GM06990 (cell line): ENCODE measurements around the gene ADGRD1.
"Not testable (repeated sequence)": the region's sequence is repeated elsewhere in the genome, so short reads cannot be mapped to it uniquely, and the experiment has no call there.

Experiments
- DNase-seq: peaks from one replicate; pipeline ENCODE4 v3.0.0-alpha.2; 2011; ENCODE audit not compliant: insufficient read length; ENCODE audit errors: extremely low read depth
- H3K27me3 ChIP-seq: replicated peaks from 2 replicates; pipeline ENCODE4 v1.6.0; 2011; ENCODE audit warnings: low read length; ENCODE audit not compliant: control insufficient read depth, insufficient read depth
- H3K36me3 ChIP-seq: 2 replicates; pipeline ENCODE4 v1.5.1; 2011; ENCODE audit warnings: low read length; ENCODE audit not compliant: control insufficient read depth, insufficient read depth
- H3K4me3 ChIP-seq: replicated peaks from 2 replicates; pipeline ENCODE4 v1.5.1; 2011; ENCODE audit warnings: low read depth, mild to moderate bottlenecking, control low read depth, low read length
- CTCF ChIP-seq: IDR thresholded peaks from 2 replicates; pipeline ENCODE4 v1.5.1; 2011; ENCODE audit warnings: low read length, control low read depth, mild to moderate bottlenecking, inconsistent platforms; ENCODE audit not compliant: insufficient read depth, poor library complexity, severe bottlenecking

ADGRD1 gene

GRCh38 chr12:130953771-130954543 lies at the start of gene ADGRD1:
ADGRD1 (plus strand) TSS chr12:130953907; CDS start chr12:130954466, 559 bp downstream.
- DNase-seq, result no peak
- Histone ChIP-seq H3K27me3 (no peaks in the 10 kb centered on the region; the same call in 1 of the 2 replicates), H3K4me3 (no peak within 1 kb of the TSS), H3K36me3 (no peaks in the 10 kb centered on the region)
- no peak for TF ChIP-seq CTCF

DNA sequence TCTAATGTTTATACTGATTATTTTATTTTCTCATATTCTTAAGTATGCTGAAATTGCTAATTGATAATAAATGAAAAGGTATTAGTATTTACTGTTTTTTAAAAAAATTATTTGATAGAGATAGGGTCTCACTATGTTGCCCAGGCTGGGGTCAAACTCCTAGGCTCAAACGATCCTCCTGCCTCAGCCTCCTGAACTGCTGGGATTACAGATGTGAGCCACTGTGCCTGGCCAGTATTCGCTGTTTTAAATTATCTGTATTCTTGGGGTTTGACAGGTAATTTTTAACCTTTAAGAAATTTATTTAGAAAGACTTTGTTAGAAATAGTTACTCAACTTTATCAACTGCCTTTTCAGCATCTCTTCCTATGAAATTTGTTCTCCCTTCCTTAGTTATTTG lies 49.6 kb upstream of the ADGRD1 start:
- no peaks in the 10 kb centered on the region for H3K36me3 ChIP-seq
- no peak overlapping the region for H3K4me3 ChIP-seq
- no peak for TF ChIP-seq CTCF
- no peak for DNase-seq
- H3K27me3 ChIP-seq, result no peaks in the 10 kb centered on the region

DNA sequence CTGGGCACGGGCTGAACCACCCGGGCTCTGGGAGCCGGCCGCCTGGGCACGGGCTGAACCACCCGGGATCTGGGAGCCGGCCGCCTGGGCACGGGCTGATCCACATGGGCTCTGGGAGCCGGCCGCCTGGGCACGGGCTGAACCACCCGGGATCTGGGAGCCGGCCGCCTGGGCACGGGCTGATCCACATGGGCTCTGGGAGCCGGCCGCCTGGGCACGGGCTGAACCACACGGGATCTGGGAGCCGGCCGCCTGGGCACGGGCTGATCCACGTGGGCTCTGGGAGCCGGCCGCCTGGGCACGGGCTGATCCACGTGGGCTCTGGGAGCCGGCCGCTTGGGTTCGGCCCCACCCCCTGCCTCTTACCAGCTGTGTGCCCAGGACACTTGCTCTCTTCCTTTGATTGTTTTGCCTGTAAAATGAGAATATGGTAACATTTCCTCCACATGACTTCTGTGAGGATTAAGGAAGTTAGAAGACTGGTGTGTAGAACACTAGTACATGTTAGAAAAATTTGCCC lies 48.7 kb upstream of the ADGRD1 start:
- not testable (repeated sequence) for H3K27me3 ChIP-seq, H3K4me3 ChIP-seq, H3K36me3 ChIP-seq, DNase-seq

- H3K4me3 ChIP-seq, result no peak overlapping the region
- no peaks in the 10 kb centered on the region for H3K27me3 ChIP-seq
- no peaks in the 10 kb centered on the region for H3K36me3 ChIP-seq
- no peak for TF ChIP-seq CTCF
- DNase-seq, result no peak
Observed at GRCh38 chr12:130909111-130909510, 44.6 kb upstream of the ADGRD1 start.

DNA sequence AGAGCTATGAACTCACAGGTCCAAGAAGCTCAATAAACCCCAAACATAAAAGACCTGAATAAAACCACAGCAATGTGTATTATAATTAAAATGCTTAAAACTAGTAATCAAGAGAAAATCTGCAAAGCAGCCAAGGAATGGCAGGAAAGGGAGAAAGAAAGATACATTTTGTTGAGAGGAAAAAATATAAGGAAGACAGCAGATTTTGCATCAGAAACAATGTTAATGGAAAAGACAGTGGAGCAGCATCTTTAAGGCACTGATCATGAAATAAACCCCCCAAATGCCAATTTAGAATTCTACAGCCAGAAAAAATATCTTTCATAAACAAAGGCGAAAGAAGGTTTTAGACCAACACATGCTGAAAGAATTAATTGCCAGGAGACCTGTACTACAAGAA lies 42.5 kb upstream of the ADGRD1 start:
- no peak for DNase-seq
- no peak for TF ChIP-seq CTCF
- Histone ChIP-seq H3K27me3 (no peaks in the 10 kb centered on the region), H3K4me3 (no peak overlapping the region), H3K36me3 (no peaks in the 10 kb centered on the region)

DNA sequence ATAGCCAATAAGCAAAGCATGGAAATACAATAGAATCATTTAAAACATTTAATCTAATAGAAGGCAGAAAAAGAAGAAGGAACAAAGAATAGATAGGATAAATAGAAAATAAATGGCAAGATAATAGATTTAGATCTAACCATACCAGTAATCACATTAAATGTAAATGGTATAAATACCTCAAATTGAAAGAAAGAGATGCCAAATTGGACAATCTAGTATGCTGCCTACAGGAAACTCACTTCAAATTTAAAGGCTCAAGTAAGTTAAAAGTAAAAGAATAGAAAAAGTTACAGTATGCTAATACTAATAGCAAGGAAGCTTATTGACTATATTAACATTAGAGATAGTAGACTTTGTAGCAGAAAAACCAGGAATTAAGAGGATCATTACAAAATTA lies 41.8 kb upstream of the ADGRD1 start:
- no peak for TF ChIP-seq CTCF

More for the DNA sequence above, 41.8 kb upstream of the ADGRD1 start:
- no peak for DNase-seq
- no peak overlapping the region for H3K4me3 ChIP-seq
- H3K27me3 ChIP-seq, result no peaks in the 10 kb centered on the region
- no peaks in the 10 kb centered on the region for H3K36me3 ChIP-seq
